DND-41 (cell line): ENCODE measurements around the gene GNMT.

ENCODE experiments used
- CTCF ChIP-seq: IDR thresholded peaks from 2 replicates; pipeline ENCODE4 v1.5.1; 2012; ENCODE audit warnings: borderline replicate concordance, low read length, moderate library complexity, mild to moderate bottlenecking; ENCODE audit not compliant: poor library complexity, severe bottlenecking; ENCODE audit errors: extremely low read depth
- EZH2 ChIP-seq: IDR thresholded peaks from 3 replicates; pipeline ENCODE4 v1.6.1; 2012; ENCODE audit warnings: borderline replicate concordance, low read depth, mild to moderate bottlenecking, moderate library complexity, low read length, inconsistent platforms; ENCODE audit not compliant: severe bottlenecking

DNA sequence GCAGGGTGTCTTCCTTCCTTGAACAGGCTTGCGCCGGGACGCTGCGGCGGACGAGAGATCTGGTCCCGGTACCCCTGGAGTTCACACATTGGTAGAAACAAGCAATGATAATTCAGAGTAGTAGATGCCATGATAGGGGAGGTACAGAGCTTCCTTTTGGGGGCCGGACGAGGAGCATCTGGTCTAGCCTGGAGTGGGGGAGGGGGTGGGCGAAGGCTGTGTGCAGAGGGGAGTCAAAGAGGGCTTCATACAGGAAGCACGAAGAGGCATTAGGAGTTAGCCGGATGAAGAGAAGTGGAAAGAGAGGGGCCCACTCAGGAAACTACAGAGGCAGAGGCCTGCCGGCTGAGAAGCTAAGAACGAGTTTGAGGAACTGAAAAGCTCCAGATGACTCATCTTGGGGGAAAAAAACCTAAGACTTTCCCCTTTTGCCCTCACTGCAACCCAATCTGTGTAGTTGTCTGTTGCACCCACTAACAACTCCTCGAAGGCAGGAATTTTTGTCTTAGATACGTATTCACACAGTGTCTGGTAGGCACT lies 30.7 kb upstream of the GNMT start:
- TF ChIP-seq CTCF (no peak), EZH2 (no peak)
